Kidney (tissue), 14 donors: ENCODE data around the gene PFN3. TPM values are rescaled to one million over a fixed set of nuclear protein-coding genes. Genes with fewer than 3 reads are reported as not detected.
A peak's percentile ranks its signal among the peaks of the same experiment; 100 is the strongest.

ENCODE experiments used
- DNase-seq, 5 donors: peaks; one replicate each; pipeline ENCODE4 v3.0.0-alpha.2; 2013 to 2020
- FAIRE-seq: peaks from 2 replicates; lab custom pipeline; 2012; peaks lifted over from hg19 to GRCh38; lab: Jason Lieb, UNC
- H3K27ac ChIP-seq, 2 donors: one replicate each; pipeline ENCODE4 v1.7.0; 2013; ENCODE audit warnings: low read depth in 2 of 2, low read length in 2 of 2, inconsistent platforms in 1 of 2
- H3K27me3 ChIP-seq: one replicate; pipeline ENCODE4 v1.7.1; 2013; ENCODE audit warnings: low read length, inconsistent platforms; ENCODE audit not compliant: control insufficient read depth, insufficient read depth
- H3K36me3 ChIP-seq, 3 donors: one replicate each; pipeline versions ENCODE4 v1.7.0 to v1.7.1; 2013; ENCODE audit warnings: low read length in 3 of 3, control low read depth in 1 of 3, inconsistent platforms in 1 of 3; ENCODE audit not compliant: insufficient read depth in 3 of 3, control insufficient read depth in 2 of 3
- H3K4me1 ChIP-seq, 3 donors: one replicate each; pipeline versions ENCODE4 v1.7.0 to v1.7.1; 2013; ENCODE audit warnings: low read length in 3 of 3, inconsistent platforms in 1 of 3, low read depth in 1 of 3; ENCODE audit not compliant: control insufficient read depth in 2 of 3, insufficient read depth in 2 of 3
- H3K4me3 ChIP-seq, 3 donors: one replicate each; pipeline versions ENCODE4 v1.7.0 to v1.8.1; 2013; ENCODE audit warnings: low read length in 3 of 3, control low read depth in 1 of 3, inconsistent platforms in 1 of 3
- H3K9ac ChIP-seq, 3 donors: one replicate each; pipeline versions ENCODE4 v1.7.0 to v1.7.1; 2013; ENCODE audit warnings: low read length in 3 of 3, control low read depth in 1 of 3, inconsistent platforms in 1 of 3
- H3K9me3 ChIP-seq, 3 donors: one replicate each; pipeline versions ENCODE4 v1.7.0 to v1.7.1; 2013; ENCODE audit warnings: low read length in 3 of 3, control low read depth in 1 of 3, inconsistent platforms in 1 of 3; ENCODE audit not compliant: control insufficient read depth in 2 of 3, insufficient read depth in 1 of 3
- CTCF ChIP-seq: IDR thresholded peaks from 3 replicates; pipeline ENCODE4 v1.5.1; 2012; ENCODE audit warnings: mild to moderate bottlenecking, moderate library complexity, borderline replicate concordance; ENCODE audit not compliant: insufficient read depth; ENCODE audit errors: extremely low read depth
- intact Hi-C: fragments of 100-400 bp; cut with DNase I; formaldehyde crosslinking; loops from one replicate; pipeline ENCODE4 v1.11.1; 2022
- polyA plus RNA-seq: library from polyadenylated mRNA; stranded (reverse); fragments of 350-450 nt; fragmentation: Illumina TruSeq; extraction: RNeasy Lipid Tissue Mini Kit (QIAGEN cat#74804); gene quantifications from one replicate; pipeline ENCODE4 v1.2.3, GENCODE V29; 2014; ENCODE audit warnings: low read depth, low replicate concordance; ENCODE audit not compliant: insufficient read depth
- total RNA-seq: library from RNA; stranded (reverse); fragmentation: NEBNext Ultra II Directional; extraction: Animal tissue kit (Norgen Biotek cat#: 25700); gene quantifications from one replicate; pipeline ENCODE4 v1.2.1, GENCODE V29; 2021
- donor health status: control.
- donor health status: control.
- donor health status: control.
- donor health status: control.
- donor health status: control.
- donor health status: DM: yes; HTN: yes; CAD: no.
- donor health status: Normal renal cell carcinoma (clear cell type).

The PFN3 gene
- total and polyA plus RNA-seq, 2 donors from 2014 or later, result not detected

- Histone ChIP-seq H3K36me3 (peaks cover 0 to 2% (median 0%) of the 10 kb centered on the region in 3 donors), H3K4me1 (peaks cover 3 to 17% (median 16%) of the 10 kb centered on the region in 3 donors), H3K27ac (peak overlapping the region; percentile 98), H3K9me3 (no peaks in the 10 kb centered on the region), H3K4me3 (peak overlapping the region; percentile 69 to 75 (median 71)), H3K27me3 (no peaks in the 10 kb centered on the region), H3K9ac (peak overlapping the region; percentile 44 to 62 (median 61))
- FAIRE-seq (peak; percentile 98), DNase-seq (peak; percentile 100)
- no peak for TF ChIP-seq CTCF
- intact Hi-C loops, result no loop called here
Measured at GRCh38 chr5:177425801-177426565, 25.5 kb upstream of the PFN3 start.

- FAIRE-seq (no peak), DNase-seq (no peak)
- Histone ChIP-seq H3K36me3 (peaks cover 0 to 2% (median 0%) of the 10 kb centered on the region in 3 donors), H3K4me3 (peak overlapping the region; percentile 69 to 75 (median 71)), H3K27me3 (no peaks in the 10 kb centered on the region), H3K27ac (peak overlapping the region; percentile 98), H3K9me3 (no peaks in the 10 kb centered on the region), H3K4me1 (peaks cover 3 to 17% (median 16%) of the 10 kb centered on the region in 3 donors), H3K9ac (peak overlapping the region; percentile 40 to 61 (median 44))
- intact Hi-C loops, result no loop called here
- TF ChIP-seq CTCF, result no peak
Measured at GRCh38 chr5:177425196-177425800, 24.8 kb upstream of the PFN3 start.

GRCh38 chr5:177423671-177424070 lies 23.2 kb upstream of the PFN3 start:
- Histone ChIP-seq H3K9ac (no peak overlapping the region), H3K4me3 (no peak overlapping the region), H3K27ac (no peak overlapping the region), H3K9me3 (no peaks in the 10 kb centered on the region), H3K4me1 (peaks cover 3 to 17% (median 16%) of the 10 kb centered on the region in 3 donors), H3K36me3 (no peaks in the 10 kb centered on the region), H3K27me3 (no peaks in the 10 kb centered on the region)
- intact Hi-C loops, result no loop called here
- FAIRE-seq (no peak), DNase-seq (no peak)
- TF ChIP-seq CTCF, result no peak
